Stimulated activated naive B cell treated with anti-CD40 and anti-IgM and Interleukin-4, amounts not matched to agents 10 μg/mL and 1 μg/mL and 100 μg/mL, for 72 hours (primary cell): Measurements from ENCODE around the gene SPARC.
"Not testable (repeated sequence)": the region's sequence is repeated elsewhere in the genome, so short reads cannot be mapped to it uniquely, and the experiment has no call there.

Source experiments
- ATAC-seq, 2 donors: fragments of 150-1000 bp; cut with Tn5 transposase; replicated peaks; 2 replicates each; pipeline ENCODE4 v1.10.0; 2021; ENCODE audit warnings: moderate library complexity in 1 of 2
- DNase-seq: peaks from one replicate; pipeline ENCODE4 v3.0.0; 2021
- H3K27ac Mint-ChIP-seq: one replicate; pipeline ENCODE4 v1.8.0; 2022; ENCODE audit warnings: mild to moderate bottlenecking, mixed read lengths
- H3K27me3 Mint-ChIP-seq, 2 donors: one replicate each; pipeline ENCODE4 v1.8.0; 2022; ENCODE audit warnings: mixed read lengths in 2 of 2
- H3K36me3 Mint-ChIP-seq, 2 donors: one replicate each; pipeline ENCODE4 v1.8.0; 2022; ENCODE audit warnings: mixed read lengths in 2 of 2, mild to moderate bottlenecking in 1 of 2
- H3K4me1 Mint-ChIP-seq, 2 donors: one replicate each; pipeline ENCODE4 v1.8.0; 2022; ENCODE audit warnings: mixed read lengths in 2 of 2, mild to moderate bottlenecking in 1 of 2
- H3K4me3 Mint-ChIP-seq, 2 donors: one replicate each; pipeline ENCODE4 v1.8.0; 2022; ENCODE audit warnings: mild to moderate bottlenecking in 2 of 2, mixed read lengths in 2 of 2, moderate library complexity in 1 of 2
- H3K9me3 Mint-ChIP-seq, 2 donors: one replicate each; pipeline ENCODE4 v1.8.0; 2022; ENCODE audit warnings: mixed read lengths in 2 of 2, mild to moderate bottlenecking in 1 of 2

SPARC gene

GRCh38 chr5:151695464-151695863 lies 8.7 kb upstream of the SPARC start:
- no peak for DNase-seq
- no peaks in the 10 kb centered on the region for H3K27me3 Mint-ChIP-seq
- peaks cover under 1 to 7% of the 10 kb centered on the region in 2 donors for H3K4me1 Mint-ChIP-seq
- H3K4me3 Mint-ChIP-seq = no peak overlapping the region
- H3K27ac Mint-ChIP-seq = no peak overlapping the region
- no peaks in the 10 kb centered on the region for H3K9me3 Mint-ChIP-seq
- no peak for ATAC-seq
- H3K36me3 Mint-ChIP-seq = no peaks in the 10 kb centered on the region

DNA sequence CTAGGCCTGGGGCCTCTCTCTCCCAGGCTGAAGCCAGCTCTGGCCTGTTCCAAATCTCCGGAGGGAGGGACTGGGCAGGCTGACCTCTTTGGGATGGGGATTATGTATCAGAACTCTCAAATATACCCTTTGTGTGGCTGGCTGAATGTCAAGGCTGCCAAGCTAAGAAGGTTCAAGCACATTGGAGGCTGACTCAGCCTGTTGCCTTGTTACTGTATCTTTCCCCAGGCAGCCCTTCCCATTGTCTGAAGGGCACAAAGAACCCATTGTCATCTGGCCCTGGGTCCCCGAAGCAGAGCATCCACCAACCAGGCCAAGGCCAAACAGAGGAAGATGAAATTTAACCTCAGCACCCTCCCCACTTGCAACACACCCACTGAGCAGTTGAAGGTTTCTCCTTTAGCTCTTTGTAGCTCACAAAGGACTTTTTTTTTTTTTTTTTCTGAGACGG lies 7.3 kb upstream of the SPARC start:
- no peak for DNase-seq
- no peak overlapping the region for H3K4me3 Mint-ChIP-seq
- ATAC-seq = no peak
- peaks cover 0 to under 1% of the 10 kb centered on the region in 2 donors for H3K27me3 Mint-ChIP-seq
- no peak overlapping the region for H3K27ac Mint-ChIP-seq
- no peaks in the 10 kb centered on the region for H3K36me3 Mint-ChIP-seq
- peaks cover 0 to 4% of the 10 kb centered on the region in 2 donors for H3K4me1 Mint-ChIP-seq
- H3K9me3 Mint-ChIP-seq = no peaks in the 10 kb centered on the region

GRCh38 chr5:151692312-151692711 lies 5.6 kb upstream of the SPARC start:
- H3K4me3 Mint-ChIP-seq = no peak overlapping the region
- ATAC-seq = no peak
- peaks cover 8 to 9% of the 10 kb centered on the region in 2 donors for H3K27me3 Mint-ChIP-seq
- H3K36me3 Mint-ChIP-seq = no peaks in the 10 kb centered on the region
- no peaks in the 10 kb centered on the region for H3K9me3 Mint-ChIP-seq
- no peak overlapping the region for H3K27ac Mint-ChIP-seq
- peaks cover 0 to 4% of the 10 kb centered on the region in 2 donors for H3K4me1 Mint-ChIP-seq
- DNase-seq = no peak

GRCh38 chr5:151691706-151692105 lies 5.0 kb upstream of the SPARC start:
- Mint-ChIP-seq H3K4me1 (peaks cover 5 to 8% of the 10 kb centered on the region in 2 donors), H3K27ac (no peak overlapping the region), H3K36me3 (no peaks in the 10 kb centered on the region), H3K9me3 (no peaks in the 10 kb centered on the region), H3K4me3 (no peak overlapping the region), H3K27me3 (peaks cover 14 to 15% of the 10 kb centered on the region in 2 donors)
- DNase-seq (no peak), ATAC-seq (no peak)

DNA sequence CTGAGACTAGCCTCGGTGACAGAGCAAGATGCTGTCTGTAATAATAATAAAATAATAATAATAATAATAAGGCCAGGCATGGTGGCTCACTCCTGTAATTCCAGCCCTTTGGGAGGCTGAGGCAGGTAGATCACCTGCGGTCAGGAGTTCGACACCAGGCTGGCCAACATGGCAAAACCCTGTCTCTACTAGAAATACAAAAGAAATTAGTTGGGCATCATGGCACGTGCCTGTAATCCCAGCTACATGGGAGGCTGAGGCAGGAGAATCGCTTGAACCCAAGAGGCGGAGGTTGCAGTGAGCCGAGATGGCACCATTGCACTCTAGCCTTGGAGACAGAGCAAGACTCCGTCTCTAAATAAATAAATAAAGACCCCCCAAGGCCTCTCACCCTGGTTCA lies 2.9 kb upstream of the SPARC start:
- not testable (repeated sequence) for H3K4me3 Mint-ChIP-seq, H3K9me3 Mint-ChIP-seq, H3K27ac Mint-ChIP-seq, DNase-seq, H3K36me3 Mint-ChIP-seq, ATAC-seq
- peaks cover 9 to 11% of the 10 kb centered on the region in 2 donors for H3K4me1 Mint-ChIP-seq
- peaks cover 30 to 31% of the 10 kb centered on the region in 2 donors for H3K27me3 Mint-ChIP-seq

DNA sequence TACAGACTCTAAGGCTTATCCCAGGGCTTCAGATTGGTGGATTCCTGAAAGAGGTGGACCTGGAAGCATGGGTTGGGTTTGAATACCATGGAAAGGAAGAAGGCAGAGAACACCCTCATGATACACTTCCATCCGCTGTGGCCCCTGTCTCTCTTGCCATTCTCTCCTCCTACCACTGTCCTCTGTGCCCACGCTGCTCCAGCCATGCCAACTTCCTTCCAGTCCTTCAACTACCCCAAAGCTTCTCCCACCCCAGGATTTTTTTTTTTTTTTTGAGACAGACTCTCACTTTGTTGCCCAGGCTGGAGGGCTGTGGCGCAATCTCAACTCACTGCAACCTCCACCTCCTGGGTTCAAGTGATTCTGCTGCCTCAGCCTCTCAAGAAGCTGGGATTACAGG lies 1.7 kb upstream of the SPARC start:
- Mint-ChIP-seq H3K27ac (peak overlapping the region; percentile 65), H3K4me3 (no peak overlapping the region), H3K4me1 (peaks cover 9 to 11% of the 10 kb centered on the region in 2 donors), H3K36me3 (no peaks in the 10 kb centered on the region), H3K27me3 (peaks cover 30 to 31% of the 10 kb centered on the region in 2 donors), H3K9me3 (no peaks in the 10 kb centered on the region)
- no peak for ATAC-seq
- DNase-seq = no peak

DNA sequence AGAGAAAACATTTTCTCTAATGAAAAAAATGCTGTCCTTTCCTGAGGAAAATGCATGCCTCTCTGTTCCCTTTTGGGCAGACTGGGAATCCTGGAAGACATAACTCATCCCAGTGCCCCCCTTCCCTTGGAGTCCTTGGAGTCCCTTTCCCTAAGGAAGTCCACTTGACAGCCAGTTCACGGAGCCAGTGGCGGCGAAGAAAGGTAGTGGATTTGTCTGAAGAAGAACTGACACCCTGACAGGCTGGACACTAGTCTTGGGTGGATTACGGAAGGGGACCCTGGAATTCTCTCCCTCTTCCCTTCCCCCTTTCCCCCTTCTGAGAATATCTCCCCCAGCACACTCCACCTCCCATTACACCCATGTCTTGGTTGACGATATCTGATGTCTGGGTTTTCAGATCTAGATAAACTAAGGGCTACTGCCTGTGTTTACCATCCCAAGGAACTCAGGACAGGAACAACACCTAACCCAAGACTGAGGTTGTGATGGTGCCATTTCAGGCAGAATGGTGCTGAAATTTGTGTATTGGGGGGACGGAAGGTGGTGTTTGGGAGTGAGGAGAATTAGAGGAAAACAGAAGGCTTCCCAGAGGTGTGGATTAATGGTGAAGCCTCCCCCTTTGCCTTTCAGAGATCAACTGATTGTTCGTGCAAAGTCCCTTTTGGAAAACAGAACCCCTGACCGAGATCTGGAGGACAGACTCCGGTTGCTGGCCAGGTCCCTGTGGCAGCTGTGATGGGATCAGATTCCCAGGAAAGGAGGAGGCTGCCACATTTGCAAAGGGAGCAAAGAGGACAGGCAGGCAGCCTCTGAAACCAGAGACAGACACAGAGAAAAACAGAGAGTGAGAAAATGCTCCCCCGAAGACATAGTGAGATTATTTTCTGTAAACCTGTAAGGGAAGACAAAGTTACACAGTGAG lies 704 bp downstream of the SPARC start:
- H3K4me1 Mint-ChIP-seq = peaks cover 9 to 11% of the 10 kb centered on the region in 2 donors
- H3K4me3 Mint-ChIP-seq = peak overlapping the region; percentile 33 to 75
- peaks cover 30 to 31% of the 10 kb centered on the region in 2 donors for H3K27me3 Mint-ChIP-seq
- DNase-seq (no peak), ATAC-seq (no peak)
- H3K9me3 Mint-ChIP-seq = no peaks in the 10 kb centered on the region
- no peaks in the 10 kb centered on the region for H3K36me3 Mint-ChIP-seq
- H3K27ac Mint-ChIP-seq = no peak overlapping the region

DNA sequence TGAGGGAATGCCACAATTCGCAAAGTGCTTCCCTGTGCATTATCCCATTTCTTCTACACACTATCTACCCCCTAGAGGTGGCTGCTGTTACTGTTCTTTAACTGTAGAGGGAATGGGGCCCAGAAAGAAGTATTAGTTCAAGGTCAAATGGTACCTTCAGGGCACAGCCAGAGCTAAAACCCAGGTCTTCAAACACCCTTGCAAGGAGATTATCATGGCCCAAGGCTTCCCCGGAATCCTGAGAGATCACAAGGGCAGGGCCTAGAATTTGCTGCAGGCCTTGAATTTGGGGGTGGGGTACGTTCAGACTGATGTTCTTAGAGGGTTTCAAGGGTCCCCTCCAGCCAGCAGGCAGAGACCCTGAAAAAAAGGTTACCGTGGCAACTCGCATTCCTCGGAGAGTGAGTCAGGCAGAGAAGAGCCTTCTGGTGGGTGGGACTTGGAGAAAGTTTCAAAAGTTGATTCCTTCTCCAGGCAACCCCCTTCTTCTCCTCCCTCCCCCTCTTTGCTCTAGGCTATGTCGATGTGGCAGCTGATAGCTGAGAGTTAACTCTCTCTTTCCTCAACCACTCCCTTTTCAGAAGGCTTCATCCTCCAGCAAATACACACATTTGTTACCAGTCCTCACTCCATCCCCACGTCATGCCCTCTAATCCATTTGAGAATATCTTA lies 1.9 kb downstream of the SPARC start:
- DNase-seq (no peak), ATAC-seq (no peak)
- H3K4me1 Mint-ChIP-seq = peaks cover 9 to 11% of the 10 kb centered on the region in 2 donors
- H3K27me3 Mint-ChIP-seq = peaks cover 30 to 31% of the 10 kb centered on the region in 2 donors
- H3K9me3 Mint-ChIP-seq = no peaks in the 10 kb centered on the region
- H3K36me3 Mint-ChIP-seq = no peaks in the 10 kb centered on the region
- H3K27ac Mint-ChIP-seq = no peak overlapping the region
- H3K4me3 Mint-ChIP-seq = no peak overlapping the region

GRCh38 chr5:151683986-151684588 lies 2.6 kb downstream of the SPARC start:
- ATAC-seq (no peak), DNase-seq (no peak)
- no peaks in the 10 kb centered on the region for H3K36me3 Mint-ChIP-seq
- peaks cover 9 to 11% of the 10 kb centered on the region in 2 donors for H3K4me1 Mint-ChIP-seq
- no peak overlapping the region for H3K27ac Mint-ChIP-seq
- H3K9me3 Mint-ChIP-seq = no peaks in the 10 kb centered on the region
- H3K4me3 Mint-ChIP-seq = no peak overlapping the region
- H3K27me3 Mint-ChIP-seq = peaks cover 29 to 31% of the 10 kb centered on the region in 2 donors

DNA sequence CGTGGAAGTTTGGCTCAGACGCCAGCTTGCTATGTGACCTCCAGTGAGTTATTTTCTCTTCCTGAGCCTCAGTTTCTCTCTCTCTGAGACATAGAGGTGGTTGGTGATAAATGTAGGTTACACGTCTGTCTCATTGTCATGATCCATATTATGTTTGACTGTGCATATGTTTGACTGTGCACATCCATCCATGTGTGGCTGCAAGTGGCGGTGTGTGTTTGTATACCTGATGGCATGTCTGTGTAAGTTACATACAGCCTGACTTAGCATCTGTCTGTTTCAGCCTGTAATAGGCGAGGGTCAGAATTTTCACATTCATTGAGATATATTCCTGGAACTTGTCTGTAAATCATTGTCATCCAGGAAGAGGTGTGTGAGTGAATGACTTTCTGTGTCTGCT lies 3.3 kb downstream of the SPARC start:
- Mint-ChIP-seq H3K4me1 (peaks cover 9 to 11% of the 10 kb centered on the region in 2 donors), H3K4me3 (no peak overlapping the region)
- DNase-seq = no peak

DNA sequence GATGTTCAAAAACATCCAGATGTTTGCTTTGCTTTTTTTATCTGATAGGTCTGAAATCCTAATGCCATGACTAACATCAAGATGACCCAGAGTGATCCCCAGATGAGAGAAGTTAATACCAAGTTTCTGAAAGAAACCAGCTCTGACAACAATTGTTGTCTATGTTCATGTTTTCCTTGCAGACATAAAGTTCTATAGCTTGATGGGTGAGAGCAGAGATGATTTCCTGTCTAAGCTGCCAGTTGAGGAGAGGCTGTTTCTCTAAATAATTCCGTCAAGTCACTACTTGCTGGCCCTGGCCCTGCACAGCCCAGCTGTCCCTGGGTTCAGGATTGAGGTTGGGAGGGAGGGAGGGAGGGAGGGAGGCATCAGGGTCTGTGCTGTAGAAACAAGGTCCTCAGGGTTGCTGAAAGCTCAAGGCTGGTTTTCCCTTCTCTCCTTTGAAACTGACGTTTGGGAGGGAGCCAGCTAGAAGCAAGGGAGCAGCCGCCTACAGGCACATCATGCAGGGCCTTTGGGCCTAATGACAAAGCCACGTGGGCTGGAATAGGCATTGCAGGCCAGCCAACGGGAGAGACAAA lies 3.9 kb downstream of the SPARC start:
- H3K36me3 Mint-ChIP-seq = no peaks in the 10 kb centered on the region
- peaks cover 21 to 24% of the 10 kb centered on the region in 2 donors for H3K27me3 Mint-ChIP-seq
- ATAC-seq = no peak
- no peaks in the 10 kb centered on the region for H3K9me3 Mint-ChIP-seq
- DNase-seq = no peak
- no peak overlapping the region for H3K27ac Mint-ChIP-seq
- H3K4me3 Mint-ChIP-seq = no peak overlapping the region
- H3K4me1 Mint-ChIP-seq = peaks cover 10 to 11% of the 10 kb centered on the region in 2 donors

More for the DNA sequence above, 3.3 kb downstream of the SPARC start:
- Mint-ChIP-seq H3K9me3 (no peaks in the 10 kb centered on the region), H3K27ac (no peak overlapping the region), H3K36me3 (no peaks in the 10 kb centered on the region), H3K27me3 (peaks cover 23 to 27% of the 10 kb centered on the region in 2 donors)
- ATAC-seq = no peak

GRCh38 chr5:151682240-151682639 lies 4.5 kb downstream of the SPARC start:
- ATAC-seq = no peak
- Mint-ChIP-seq H3K9me3 (no peaks in the 10 kb centered on the region), H3K27me3 (peaks cover 20 to 26% of the 10 kb centered on the region in 2 donors)

DNA sequence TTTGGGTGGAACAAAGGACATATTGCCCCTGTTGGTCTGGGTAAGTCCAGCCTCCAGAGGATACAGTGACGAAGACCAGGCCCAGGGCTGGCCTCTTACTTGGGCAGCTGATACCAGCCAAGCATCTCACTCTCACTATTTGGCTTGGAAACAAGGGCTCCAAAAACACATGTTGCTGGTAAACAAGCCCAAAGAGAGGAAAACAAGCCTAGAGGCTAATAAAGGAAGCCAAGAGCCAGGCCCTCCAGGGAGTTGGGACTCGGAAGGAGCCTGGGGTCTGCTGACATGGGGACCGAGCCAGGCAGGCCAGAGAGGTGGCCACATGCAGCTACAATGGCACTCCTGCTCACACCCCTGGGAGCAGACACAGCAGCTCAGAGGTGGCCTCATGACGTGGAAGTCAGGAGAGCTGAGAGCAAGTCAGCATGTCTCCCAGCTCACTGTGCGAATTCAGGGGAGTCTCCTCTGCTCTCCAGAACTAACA lies 5.7 kb downstream of the SPARC start:
- Mint-ChIP-seq H3K27me3 (peaks cover 7 to 17% of the 10 kb centered on the region in 2 donors), H3K4me3 (no peak overlapping the region), H3K36me3 (no peaks in the 10 kb centered on the region), H3K9me3 (no peaks in the 10 kb centered on the region), H3K27ac (no peak overlapping the region), H3K4me1 (peaks cover 0 to 2% of the 10 kb centered on the region in 2 donors)
- ATAC-seq = no peak
- no peak for DNase-seq

More at GRCh38 chr5:151682240-151682639, 4.5 kb downstream of the SPARC start:
- H3K27ac Mint-ChIP-seq = no peak overlapping the region
- H3K4me3 Mint-ChIP-seq = no peak overlapping the region
- H3K36me3 Mint-ChIP-seq = no peaks in the 10 kb centered on the region
- H3K4me1 Mint-ChIP-seq = peaks cover 11% of the 10 kb centered on the region in 2 donors
- no peak for DNase-seq

DNA sequence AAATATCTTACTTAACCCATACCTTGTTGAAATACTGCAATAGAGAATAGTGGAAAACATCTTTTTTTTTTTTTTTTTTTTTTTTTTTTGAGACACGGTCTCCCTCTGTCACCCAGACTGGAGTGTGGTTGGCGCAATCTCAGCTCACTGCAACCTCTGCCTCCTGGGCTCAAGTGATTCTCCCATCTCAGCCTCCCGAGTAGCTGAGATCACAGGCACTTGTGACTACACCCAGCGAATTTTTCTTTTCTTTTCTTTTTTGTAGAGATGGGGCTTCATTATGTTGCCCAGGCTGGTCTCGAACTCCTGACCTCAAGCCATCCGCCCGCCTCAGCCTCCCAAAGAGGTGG lies 6.6 kb downstream of the SPARC start:
- not testable (repeated sequence) for H3K4me1 Mint-ChIP-seq, H3K27ac Mint-ChIP-seq, H3K27me3 Mint-ChIP-seq, H3K9me3 Mint-ChIP-seq, H3K4me3 Mint-ChIP-seq, DNase-seq, H3K36me3 Mint-ChIP-seq, ATAC-seq
